GM19023 (cell line): ENCODE results near the gene SELENOV.
"Not testable (repeated sequence)": the region's sequence is repeated elsewhere in the genome, so short reads cannot be mapped to it uniquely, and the experiment has no call there.

Source experiments
- ATAC-seq: cut with Tn5 transposase; IDR thresholded peaks from one replicate; pipeline ENCODE4 v1.9.1; 2021; ENCODE audit warnings: mild to moderate bottlenecking, moderate library complexity; ENCODE audit not compliant: unreplicated experiment

The SELENOV gene

GRCh38 chr19:39514840-39515550, at the start of gene SELENOV:
Gene SELENOV (plus strand): TSS chr19:39515139. CDS start chr19:39515213, 74 bp downstream.
- ATAC-seq = no peak

GRCh38 chr19:39465956-39466747, 48.8 kb upstream of the SELENOV start:
- no peak for ATAC-seq

- ATAC-seq = no peak
These were observed 47.0 kb upstream of the SELENOV start for GRCh38 chr19:39467941-39468340.

- no peak for ATAC-seq
These were observed 45.9 kb upstream of the SELENOV start for GRCh38 chr19:39469036-39469435.

GRCh38 chr19:39469567-39469966, 45.4 kb upstream of the SELENOV start:
- ATAC-seq = no peak

- ATAC-seq = no peak
These were observed 44.1 kb upstream of the SELENOV start for GRCh38 chr19:39470724-39471339.

GRCh38 chr19:39471756-39472536, 43.0 kb upstream of the SELENOV start:
- ATAC-seq = no peak

GRCh38 chr19:39472746-39473442, 42.0 kb upstream of the SELENOV start:
- ATAC-seq = no peak

- ATAC-seq = no peak
These were observed 41.4 kb upstream of the SELENOV start for GRCh38 chr19:39473443-39473960.

GRCh38 chr19:39474139-39474620, 40.8 kb upstream of the SELENOV start:
- no peak for ATAC-seq

- no peak for ATAC-seq
These were observed 39.2 kb upstream of the SELENOV start for GRCh38 chr19:39475748-39476147.

GRCh38 chr19:39479319-39479801, 35.6 kb upstream of the SELENOV start:
- not testable (repeated sequence) for ATAC-seq

GRCh38 chr19:39479916-39480315, 35.0 kb upstream of the SELENOV start:
- ATAC-seq = no peak

GRCh38 chr19:39480337-39481228, 34.4 kb upstream of the SELENOV start, which contains the start of gene TIMM50:
Gene TIMM50 (plus strand): TSS chr19:39480838. CDS start chr19:39480854, 16 bp downstream.
- ATAC-seq = peak; percentile 90

GRCh38 chr19:39481229-39481545, 33.8 kb upstream of the SELENOV start:
- ATAC-seq = no peak

GRCh38 chr19:39481676-39482075, 33.3 kb upstream of the SELENOV start:
- no peak for ATAC-seq

GRCh38 chr19:39483141-39483540, 31.8 kb upstream of the SELENOV start:
- ATAC-seq = no peak

GRCh38 chr19:39489756-39490155, 25.2 kb upstream of the SELENOV start:
- no peak for ATAC-seq

GRCh38 chr19:39492225-39492624, 22.7 kb upstream of the SELENOV start:
- ATAC-seq = no peak
